SU-DHL-6 (cell line): ENCODE results near the gene CFDP1.

Source experiments
- CTCF ChIP-seq: fragments of 200-600 bp; sonication (generic); IDR thresholded peaks from one replicate; pipeline ENCODE4 v1.5.1; 2017; ENCODE audit warnings: antibody characterized with exemption, mild to moderate bottlenecking, low read length, moderate library complexity; ENCODE audit not compliant: insufficient read depth, poor library complexity, severe bottlenecking
- EZH2phosphoT487 ChIP-seq: fragments of 200-600 bp; sonication (generic), shearing (Covaris generic); conservative IDR thresholded peaks from 2 replicates; pipeline ENCODE4 v1.6.1; 2018; ENCODE audit warnings: mild to moderate bottlenecking, antibody characterized with exemption, low read length, moderate library complexity, mixed read lengths

GRCh38 chr16:75263963-75264445 is 169.3 kb downstream of the CFDP1 start:
- TF ChIP-seq CTCF (no peak), EZH2phosphoT487 (no peak)
